Erythroblast (primary cell): ENCODE results near the gene RNF215.
A peak's percentile ranks its signal among the peaks of the same experiment; 100 is the strongest.

ENCODE experiments used
- GATA1 ChIP-seq: IDR thresholded peaks from 2 replicates; pipeline ENCODE4 v1.6.1; 2011; ENCODE audit warnings: low read depth, mild to moderate bottlenecking, control low read depth, low read length, moderate library complexity
- POLR2A ChIP-seq: IDR thresholded peaks from 2 replicates; pipeline ENCODE4 v1.6.1; 2011; ENCODE audit warnings: mild to moderate bottlenecking, low read length

- peak; percentile 55 for TF ChIP-seq POLR2A
- no peak for TF ChIP-seq GATA1
Measured at GRCh38 chr22:30398685-30399680, 11.8 kb upstream of the RNF215 start.
